Smooth muscle cell (in vitro differentiated cells): ENCODE measurements around the gene BMP7. TPM values are rescaled to one million over a fixed set of nuclear protein-coding genes. Genes with fewer than 3 reads are reported as not detected.

Source experiments
- DNase-seq: peaks from one replicate; lab custom pipeline; 2025; ENCODE audit not compliant: unreplicated experiment; lab: John Stamatoyannopoulos, UW
- H2AFZ ChIP-seq: fragments of 200-600 bp; sonication (generic); 2 replicates; pipeline ENCODE4 v1.6.0; 2016; ENCODE audit warnings: antibody characterized with exemption, low read depth, mild to moderate bottlenecking
- H3F3A ChIP-seq: fragments of 200-600 bp; sonication (generic); 2 replicates; pipeline ENCODE4 v1.6.0; 2017; ENCODE audit warnings: antibody characterized with exemption, low read depth
- H3K27ac ChIP-seq: fragments of 200-600 bp; sonication (generic); 2 replicates; pipeline ENCODE4 v1.5.1; 2016; ENCODE audit warnings: low read depth, mild to moderate bottlenecking
- H3K27me3 ChIP-seq: fragments of 200-600 bp; sonication (generic); 2 replicates; pipeline ENCODE4 v1.6.1; 2016; ENCODE audit warnings: low read depth, mild to moderate bottlenecking
- H3K36me3 ChIP-seq: fragments of 200-600 bp; sonication (generic); 2 replicates; pipeline ENCODE4 v1.5.1; 2016; ENCODE audit warnings: low read depth
- H3K4me1 ChIP-seq: fragments of 200-600 bp; sonication (generic); 2 replicates; pipeline ENCODE4 v1.5.1; 2016; ENCODE audit warnings: low read depth
- H3K4me2 ChIP-seq: fragments of 200-600 bp; sonication (generic); 2 replicates; pipeline ENCODE4 v1.6.0; 2016; ENCODE audit warnings: mild to moderate bottlenecking
- H3K4me3 ChIP-seq: fragments of 200-600 bp; sonication (generic); 2 replicates; pipeline ENCODE4 v1.5.1; 2016; ENCODE audit warnings: mild to moderate bottlenecking
- H3K79me2 ChIP-seq: fragments of 200-600 bp; sonication (generic); 2 replicates; pipeline ENCODE4 v1.6.0; 2016; ENCODE audit warnings: low read depth, mild to moderate bottlenecking
- H3K9ac ChIP-seq: fragments of 200-600 bp; sonication (generic); 2 replicates; pipeline ENCODE4 v1.6.0; 2016; ENCODE audit warnings: low read depth
- H3K9me3 ChIP-seq: fragments of 200-600 bp; sonication (generic); replicated peaks from 2 replicates; pipeline ENCODE4 v1.5.1; 2016; ENCODE audit warnings: low read depth
- H4K20me1 ChIP-seq: fragments of 200-600 bp; sonication (generic); 2 replicates; pipeline ENCODE4 v1.6.0; 2016; ENCODE audit warnings: low read depth
- CTCF ChIP-seq: fragments of 200-600 bp; sonication (generic); IDR thresholded peaks from 2 replicates; pipeline ENCODE4 v1.5.1; 2017; ENCODE audit warnings: borderline replicate concordance, mild to moderate bottlenecking, antibody characterized with exemption; ENCODE audit not compliant: insufficient read depth, poor library complexity, severe bottlenecking
- WGBS: methylation state at CpG from one replicate; pipeline ENCODE4 v1.1.7; 2016; ENCODE audit warnings: low lambda C conversion rate; 5-methylcytosine and 5-hydroxymethylcytosine counted together
- polyA plus RNA-seq: library from polyadenylated mRNA; unstranded; fragments of >200 nt; fragmentation: Nextera tagmentation; extraction: Ambion mirVana; gene quantifications from 2 replicates; pipeline ENCODE4 v1.2.1, GENCODE V29; 2016
- total RNA-seq: library from RNA; depleted of rRNA; stranded (reverse); fragments of >200 nt; gene quantifications from 2 replicates; pipeline ENCODE4 v1.2.3, GENCODE V29; 2014

Gene BMP7
- total and polyA plus RNA-seq, 2 experiments from 2014 or later = 18.1 to 28.3 TPM

- Histone ChIP-seq H3K9ac (no peak overlapping the region), H3K27me3 (no peaks in the 10 kb centered on the region), H3K4me3 (no peak overlapping the region), H3K4me2 (no peak overlapping the region), H3K36me3 (no peaks in the 10 kb centered on the region), H4K20me1 (no peaks in the 10 kb centered on the region), H3K4me1 (peaks cover 35% of the 10 kb centered on the region), H3K27ac (no peak overlapping the region), H3F3A (peaks cover 11% of the 10 kb centered on the region), H3K79me2 (no peaks in the 10 kb centered on the region), H2AFZ (no peak overlapping the region), H3K9me3 (no peaks in the 10 kb centered on the region)
- WGBS = 96% methylated on average over 6 of the region's 6 CpGs
- no peak for TF ChIP-seq CTCF
- DNase-seq = no peak
Observed at GRCh38 chr20:57291694-57292093, 25.3 kb upstream of the BMP7 start.

GRCh38 chr20:57291003-57291402 is 24.6 kb upstream of the BMP7 start:
- no peak for TF ChIP-seq CTCF
- Histone ChIP-seq H3K9me3 (no peaks in the 10 kb centered on the region), H3K4me3 (no peak overlapping the region), H3K4me2 (no peak overlapping the region), H3F3A (peaks cover 11% of the 10 kb centered on the region), H4K20me1 (no peaks in the 10 kb centered on the region), H3K36me3 (no peaks in the 10 kb centered on the region), H3K27ac (no peak overlapping the region), H2AFZ (no peak overlapping the region), H3K4me1 (peaks cover 40% of the 10 kb centered on the region), H3K79me2 (no peaks in the 10 kb centered on the region), H3K27me3 (no peaks in the 10 kb centered on the region), H3K9ac (no peak overlapping the region)
- no peak for DNase-seq
- WGBS = 80% methylated on average over 10 of the region's 10 CpGs

GRCh38 chr20:57290178-57290484 is 23.7 kb upstream of the BMP7 start:
- DNase-seq = no peak
- H3K9ac ChIP-seq = no peak overlapping the region
- H3K4me2 ChIP-seq = no peak overlapping the region
- H3K4me1 ChIP-seq = peaks cover 40% of the 10 kb centered on the region
- H3K27ac ChIP-seq = no peak overlapping the region
- H3K4me3 ChIP-seq = no peak overlapping the region
- peaks cover 11% of the 10 kb centered on the region for H3F3A ChIP-seq
- no peak for TF ChIP-seq CTCF
- 33% methylated on average over 5 of the region's 5 CpGs for WGBS
- no peaks in the 10 kb centered on the region for H3K79me2 ChIP-seq
- no peaks in the 10 kb centered on the region for H3K9me3 ChIP-seq
- H3K36me3 ChIP-seq = no peaks in the 10 kb centered on the region
- no peak overlapping the region for H2AFZ ChIP-seq
- no peaks in the 10 kb centered on the region for H3K27me3 ChIP-seq
- no peaks in the 10 kb centered on the region for H4K20me1 ChIP-seq

GRCh38 chr20:57289391-57290177 is 23.1 kb upstream of the BMP7 start:
- Histone ChIP-seq H3K4me2 (no peak overlapping the region), H3K4me3 (no peak overlapping the region), H3F3A (peaks cover 11% of the 10 kb centered on the region), H3K4me1 (peaks cover 40% of the 10 kb centered on the region), H4K20me1 (no peaks in the 10 kb centered on the region), H2AFZ (no peak overlapping the region), H3K27me3 (no peaks in the 10 kb centered on the region), H3K9ac (no peak overlapping the region), H3K27ac (no peak overlapping the region), H3K79me2 (no peaks in the 10 kb centered on the region), H3K9me3 (no peaks in the 10 kb centered on the region), H3K36me3 (no peaks in the 10 kb centered on the region)
- WGBS = 77% methylated on average over 8 of the region's 8 CpGs
- no peak for DNase-seq
- no peak for TF ChIP-seq CTCF
